Endothelial cell of umbilical vein (primary cell): ENCODE results near the gene CACNA2D2. TPM values are rescaled to one million over a fixed set of nuclear protein-coding genes. Genes with fewer than 3 reads are reported as not detected.

ENCODE experiments used
- BruUV-seq: library from RNA; stranded (reverse); fragments of 400-500 nt; replicated peaks from 2 replicates; lab custom pipeline; 2021; lab: Mats Ljungman, UMichigan
- CTCF ChIA-PET: fragments of 300-600, 350-600 bp; sonication (Branson Sonifier 250); formaldehyde crosslinking; loops from one replicate; lab custom pipeline; 2021; ENCODE audit warnings: antibody characterized with exemption, inconsistent platforms; lab: Charles Lee
- POLR2A ChIA-PET: fragments of 300-600, 350-600 bp; sonication (Branson Sonifier 250); formaldehyde crosslinking; loops from one replicate; lab custom pipeline; 2021; ENCODE audit warnings: antibody characterized with exemption, inconsistent platforms; lab: Charles Lee
- DNase-seq: peaks from one replicate; pipeline ENCODE4 v3.0.0-alpha.2; 2011; ENCODE audit warnings: low read depth, low spot score
- FAIRE-seq: peaks from 2 replicates; lab custom pipeline; 2011; peaks lifted over from hg19 to GRCh38; lab: Jason Lieb, UNC
- H2AFZ ChIP-seq: 2 replicates; pipeline ENCODE4 v1.6.0; 2012; ENCODE audit warnings: low read depth, low read length, control low read depth, inconsistent platforms
- H3K27ac ChIP-seq: 2 replicates; pipeline ENCODE4 v1.5.1; 2011; ENCODE audit warnings: low read depth, mild to moderate bottlenecking, control low read depth, low read length, moderate library complexity; ENCODE audit not compliant: insufficient read depth
- H3K27me3 ChIP-seq, 2 experiments: 2 replicates each; pipeline versions ENCODE4 v1.6.0 to v1.6.1; 2011; ENCODE audit warnings: low read length in 2 of 2, mixed read lengths in 1 of 2; ENCODE audit not compliant: control insufficient read depth in 2 of 2, insufficient read depth in 2 of 2
- H3K36me3 ChIP-seq, 2 experiments: 2 replicates in 1 of 2; 3 replicates in 1 of 2; pipeline ENCODE4 v1.5.1; 2011; ENCODE audit warnings: low read length in 2 of 2, mild to moderate bottlenecking in 1 of 2, moderate library complexity in 1 of 2; ENCODE audit not compliant: control insufficient read depth in 2 of 2, insufficient read depth in 2 of 2; ENCODE audit errors: extremely low read depth in 1 of 2
- H3K4me1 ChIP-seq: 3 replicates; pipeline ENCODE4 v1.5.1; 2011; ENCODE audit warnings: mild to moderate bottlenecking, low read length; ENCODE audit not compliant: control insufficient read depth, insufficient read depth; ENCODE audit errors: extremely low read depth
- H3K4me2 ChIP-seq: 2 replicates; pipeline ENCODE4 v1.6.1; 2011; ENCODE audit warnings: low read length, control low read depth, mixed read lengths; ENCODE audit not compliant: insufficient read depth
- H3K4me3 ChIP-seq, 3 experiments: fragments of 200-600 bp in 1 of 3; sonication (generic), shearing (Covaris generic) in 1 of 3; replicated peaks in 1 of 3; 2 replicates each; pipeline ENCODE4 v1.5.1; 2011 to 2016; ENCODE audit warnings: control low read depth in 3 of 3, low read length in 3 of 3, mild to moderate bottlenecking in 2 of 3, inconsistent platforms in 1 of 3, low read depth in 1 of 3, moderate library complexity in 1 of 3; ENCODE audit not compliant: insufficient read depth in 1 of 3
- H3K79me2 ChIP-seq: 2 replicates; pipeline ENCODE4 v1.6.0; 2012; ENCODE audit warnings: low read length, inconsistent platforms; ENCODE audit not compliant: control insufficient read depth, insufficient read depth
- H3K9ac ChIP-seq: replicated peaks from 2 replicates; pipeline ENCODE3; 2011; ENCODE audit warnings: low read length, control low read depth; ENCODE audit not compliant: insufficient read depth; ENCODE audit errors: extremely low read depth
- H3K9me1 ChIP-seq: replicated peaks from 3 replicates; pipeline ENCODE4 v1.6.0; 2011; ENCODE audit warnings: mild to moderate bottlenecking, low read length; ENCODE audit not compliant: control insufficient read depth, insufficient read depth; ENCODE audit errors: extremely low read depth
- H3K9me3 ChIP-seq: replicated peaks from 2 replicates; pipeline ENCODE4 v1.5.1; 2012; ENCODE audit warnings: low read length, inconsistent platforms; ENCODE audit not compliant: control insufficient read depth, insufficient read depth
- H4K20me1 ChIP-seq: replicated peaks from 2 replicates; pipeline ENCODE3; 2011; ENCODE audit warnings: mild to moderate bottlenecking, low read length; ENCODE audit not compliant: control insufficient read depth, insufficient read depth; ENCODE audit errors: extremely low read depth
- CTCF ChIP-seq, 2 donors: IDR thresholded peaks; 1 replicate in 1 of 2; 2 replicates in 1 of 2; pipeline ENCODE4 v1.5.1; 2011; ENCODE audit warnings: low read length in 2 of 2, mild to moderate bottlenecking in 2 of 2, moderate library complexity in 2 of 2, control low read depth in 1 of 2, inconsistent platforms in 1 of 2, low read depth in 1 of 2; ENCODE audit not compliant: insufficient read depth in 1 of 2; ENCODE audit errors: extremely low read depth in 1 of 2
- EZH2 ChIP-seq: IDR thresholded peaks from 2 replicates; pipeline ENCODE4 v1.6.1; 2012; ENCODE audit warnings: borderline replicate concordance, low read depth, mild to moderate bottlenecking, moderate library complexity, low read length, inconsistent platforms; ENCODE audit not compliant: severe bottlenecking
- FOS ChIP-seq: IDR thresholded peaks from 2 replicates; pipeline ENCODE4 v1.6.1; 2011; ENCODE audit warnings: mild to moderate bottlenecking, low read length, moderate library complexity, borderline replicate concordance; ENCODE audit not compliant: insufficient read depth
- GATA2 ChIP-seq: IDR thresholded peaks from 2 replicates; pipeline ENCODE4 v1.7.0; 2011; ENCODE audit warnings: low read depth, mild to moderate bottlenecking, moderate library complexity, mixed read lengths, low read length; ENCODE audit not compliant: insufficient read length, insufficient read depth
- JUN ChIP-seq: IDR thresholded peaks from 2 replicates; pipeline ENCODE4 v1.6.1; 2011; ENCODE audit warnings: borderline replicate concordance, low read depth; ENCODE audit not compliant: insufficient read length, insufficient read depth
- MAX ChIP-seq: IDR thresholded peaks from 2 replicates; pipeline ENCODE4 v1.6.1; 2011; ENCODE audit not compliant: insufficient read depth, insufficient read length
- MYC ChIP-seq: IDR thresholded peaks from one replicate; pipeline ENCODE4 v1.6.1; 2011; ENCODE audit warnings: mild to moderate bottlenecking, low read depth, low read length
- POLR2A ChIP-seq: IDR thresholded peaks from 2 replicates; pipeline ENCODE4 v1.6.1; 2012; ENCODE audit warnings: low read depth, mild to moderate bottlenecking, control low read depth, low read length
- POLR2AphosphoS5 ChIP-seq: IDR thresholded peaks from 2 replicates; pipeline ENCODE4 v1.6.1; 2012; ENCODE audit warnings: low read depth, mild to moderate bottlenecking, control low read depth, low read length, moderate library complexity; ENCODE audit not compliant: insufficient read depth
- dilution Hi-C: fragments of 300-500 bp; cut with MboI; formaldehyde crosslinking; loops from one replicate; pipeline ENCODE4 v1.15.0; 2019; ENCODE audit warnings: low sequenced_read_pairs; ENCODE audit not compliant: extremely low pct_ligation_motif_present
- intact Hi-C: fragments of 100-400 bp; cut with micrococcal nuclease; formaldehyde crosslinking; loops from one replicate; pipeline ENCODE4 v1.10.0; 2022
- polyA plus RNA-seq, 4 experiments: library from polyadenylated mRNA; depleted of rRNA in 3 of 4; stranded (reverse) in 3 of 4; unstranded in 1 of 4; fragments of >200 nt; gene quantifications; 2 replicates each; pipeline versions ENCODE4 v1.2.1 to v1.2.3, GENCODE V29; 2011 to 2012; ENCODE audit warnings: missing spikeins in 1 of 4
- total RNA-seq: library from RNA; stranded (reverse); gene quantifications from 2 replicates; pipeline ENCODE4 v1.2.3, GENCODE V29; 2021

CACNA2D2 gene
- total and polyA plus RNA-seq, 2 donors (not counting 3 experiments of a cell fraction or from before 2014, with no cell fraction given) = 0.15 TPM; not detected in 1

- Histone ChIP-seq H3K27ac (no peak overlapping the region), H3K4me2 (no peak overlapping the region), H3K4me3 (no peak overlapping the region), H3K9me1 (no peaks in the 10 kb centered on the region), H3K9ac (no peak overlapping the region), H3K79me2 (no peaks in the 10 kb centered on the region), H4K20me1 (no peaks in the 10 kb centered on the region), H2AFZ (no peak overlapping the region), H3K27me3 (no peaks in the 10 kb centered on the region), H3K36me3 (no peaks in the 10 kb centered on the region), H3K4me1 (no peaks in the 10 kb centered on the region), H3K9me3 (no peaks in the 10 kb centered on the region)
- no TSS peak for BruUV-seq
- POLR2A ChIA-PET = no interaction called here
- CTCF ChIA-PET = interaction anchor here (0.6 kb wide), 1 partner anchor 52 kb away, joined by 3 read pairs; no protein-coding TSS in a partner anchor
- intact Hi-C loops = no loop called here
- no peak for DNase-seq
- TF ChIP-seq POLR2A = no peak
- TF ChIP-seq FOS = no peak
- TF ChIP-seq JUN = no peak
- TF ChIP-seq MYC = no peak
- no peak for TF ChIP-seq GATA2
- no peak for TF ChIP-seq CTCF (IDR thresholded peaks at IDR 0.05; ENCODE audit: extremely low read depth in 1 of 2, insufficient read depth in 1 of 2, low read depth in 1 of 2, low read length in 2 of 2)
- TF ChIP-seq POLR2AphosphoS5 = no peak
- TF ChIP-seq EZH2 = no peak
- no peak for TF ChIP-seq MAX
- FAIRE-seq = no peak
- dilution Hi-C loops = no loop called here
Measured at GRCh38 chr3:50490424-50490823, 13.0 kb downstream of the CACNA2D2 start.
